Calu3 (cell line): Measurements from ENCODE around the gene PGRMC2. TPM values are rescaled to one million over a fixed set of nuclear protein-coding genes. Genes with fewer than 3 reads are reported as not detected.

Experiments used
- BruUV-seq: library from RNA; stranded (reverse); fragments of 400-500 nt; replicated peaks from 2 replicates; lab custom pipeline; 2021; lab: Mats Ljungman, UMichigan
- CTCF ChIA-PET: fragments of 300-600 bp; sonication (Branson Sonifier 250); formaldehyde crosslinking; loops from one replicate; lab custom pipeline; 2022; ENCODE audit warnings: antibody characterized with exemption; lab: Charles Lee
- DNase-seq: peaks from one replicate; pipeline ENCODE4 v3.0.0; 2022
- H3K27ac Mint-ChIP-seq: one replicate; pipeline ENCODE4 v1.8.0; 2022; ENCODE audit warnings: mixed read lengths; ENCODE audit not compliant: unreplicated experiment
- H3K27me3 Mint-ChIP-seq: one replicate; pipeline ENCODE4 v1.8.0; 2022; ENCODE audit warnings: mixed read lengths; ENCODE audit not compliant: unreplicated experiment
- H3K36me3 Mint-ChIP-seq: one replicate; pipeline ENCODE4 v1.8.0; 2022; ENCODE audit warnings: mild to moderate bottlenecking, moderate library complexity, mixed read lengths; ENCODE audit not compliant: insufficient read depth, unreplicated experiment
- H3K4me1 Mint-ChIP-seq: one replicate; pipeline ENCODE4 v1.8.0; 2022; ENCODE audit warnings: mild to moderate bottlenecking, low read depth, mixed read lengths; ENCODE audit not compliant: unreplicated experiment
- H3K4me3 Mint-ChIP-seq: one replicate; pipeline ENCODE4 v1.8.0; 2022; ENCODE audit warnings: mild to moderate bottlenecking, low read depth, moderate library complexity, mixed read lengths; ENCODE audit not compliant: unreplicated experiment
- H3K9me3 Mint-ChIP-seq: one replicate; pipeline ENCODE4 v1.8.0; 2022; ENCODE audit warnings: low read depth, mixed read lengths; ENCODE audit not compliant: unreplicated experiment
- intact Hi-C: fragments of 100-400 bp; cut with micrococcal nuclease; formaldehyde crosslinking; loops from one replicate; pipeline ENCODE4 v1.10.0; 2022; ENCODE audit not compliant: unreplicated experiment
- total RNA-seq: library from RNA; stranded (reverse); gene quantifications from 2 replicates; pipeline ENCODE4 v1.2.3, GENCODE V29; 2022
- TF ChIP-seq, protein P1 (sequence below): fragments of 200-600 bp; IDR thresholded peaks from one replicate; pipeline ENCODE4 v1.8.0; 2022; ENCODE audit warnings: antibody characterized with exemption; ENCODE audit not compliant: unreplicated experiment

Gene PGRMC2
- total RNA-seq, 1 experiment from 2014 or later = 54.5 TPM

DNA sequence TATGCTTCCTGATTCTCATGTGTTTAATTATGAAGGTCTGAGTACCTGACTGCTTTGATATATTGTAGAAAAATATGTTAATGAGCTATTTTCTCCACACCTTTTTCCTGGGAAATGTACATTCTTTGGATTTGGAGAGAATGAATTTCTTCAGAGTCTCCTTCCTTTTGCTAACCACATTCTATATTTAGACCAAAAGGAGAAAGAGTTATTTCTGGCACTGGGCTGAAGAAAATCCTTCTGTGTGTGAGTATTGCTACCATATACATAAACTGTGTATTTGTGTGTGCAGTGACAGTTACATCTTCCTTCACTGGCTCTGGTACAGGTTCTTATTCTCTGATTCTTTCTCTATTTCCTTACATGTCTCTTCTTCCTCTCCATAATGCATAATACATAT, 44.5 kb upstream of the PGRMC2 start:
- Mint-ChIP-seq H3K9me3 (no peaks in the 10 kb centered on the region), H3K27ac (no peak overlapping the region), H3K4me1 (no peaks in the 10 kb centered on the region), H3K27me3 (no peaks in the 10 kb centered on the region), H3K36me3 (no peaks in the 10 kb centered on the region), H3K4me3 (no peak overlapping the region)
- no peak for DNase-seq
- no TSS peak for BruUV-seq
- TF ChIP-seq, protein P1, sequence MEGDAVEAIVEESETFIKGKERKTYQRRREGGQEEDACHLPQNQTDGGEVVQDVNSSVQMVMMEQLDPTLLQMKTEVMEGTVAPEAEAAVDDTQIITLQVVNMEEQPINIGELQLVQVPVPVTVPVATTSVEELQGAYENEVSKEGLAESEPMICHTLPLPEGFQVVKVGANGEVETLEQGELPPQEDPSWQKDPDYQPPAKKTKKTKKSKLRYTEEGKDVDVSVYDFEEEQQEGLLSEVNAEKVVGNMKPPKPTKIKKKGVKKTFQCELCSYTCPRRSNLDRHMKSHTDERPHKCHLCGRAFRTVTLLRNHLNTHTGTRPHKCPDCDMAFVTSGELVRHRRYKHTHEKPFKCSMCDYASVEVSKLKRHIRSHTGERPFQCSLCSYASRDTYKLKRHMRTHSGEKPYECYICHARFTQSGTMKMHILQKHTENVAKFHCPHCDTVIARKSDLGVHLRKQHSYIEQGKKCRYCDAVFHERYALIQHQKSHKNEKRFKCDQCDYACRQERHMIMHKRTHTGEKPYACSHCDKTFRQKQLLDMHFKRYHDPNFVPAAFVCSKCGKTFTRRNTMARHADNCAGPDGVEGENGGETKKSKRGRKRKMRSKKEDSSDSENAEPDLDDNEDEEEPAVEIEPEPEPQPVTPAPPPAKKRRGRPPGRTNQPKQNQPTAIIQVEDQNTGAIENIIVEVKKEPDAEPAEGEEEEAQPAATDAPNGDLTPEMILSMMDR = no peak
- CTCF ChIA-PET = no interaction called here
- intact Hi-C loops = no loop called here

GRCh38 chr4:128329638-128330037, 42.0 kb upstream of the PGRMC2 start:
- Mint-ChIP-seq H3K4me1 (no peaks in the 10 kb centered on the region), H3K27ac (no peak overlapping the region), H3K27me3 (no peaks in the 10 kb centered on the region), H3K9me3 (no peaks in the 10 kb centered on the region), H3K4me3 (no peak overlapping the region), H3K36me3 (no peaks in the 10 kb centered on the region)
- no peak for DNase-seq
- intact Hi-C loops = no loop called here
- TF ChIP-seq, protein P1 = no peak
- CTCF ChIA-PET = no interaction called here
- no TSS peak for BruUV-seq

DNA sequence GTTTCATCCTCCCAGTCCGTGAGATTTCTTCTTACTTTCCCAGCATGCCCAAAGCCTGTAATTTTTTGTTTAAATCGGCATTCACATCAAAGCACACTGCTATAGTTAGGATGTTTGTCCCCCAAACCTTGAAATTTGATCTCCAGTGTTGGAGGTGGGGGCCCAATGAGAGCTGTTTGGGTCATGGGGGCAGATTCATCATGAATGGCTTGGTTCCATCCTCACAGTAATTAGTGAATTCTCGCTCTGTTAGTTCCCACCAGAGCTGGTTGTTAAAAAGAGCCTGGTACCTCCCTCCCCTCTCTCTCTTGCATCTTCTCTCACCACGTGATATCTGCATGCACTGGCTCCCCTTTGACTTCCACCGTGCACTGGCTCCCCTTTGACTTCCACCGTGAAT, 40.5 kb upstream of the PGRMC2 start:
- no peak for DNase-seq
- CTCF ChIA-PET = no interaction called here
- H3K4me1 Mint-ChIP-seq = no peaks in the 10 kb centered on the region
- H3K9me3 Mint-ChIP-seq = no peaks in the 10 kb centered on the region
- BruUV-seq = no TSS peak
- TF ChIP-seq, protein P1 = no peak
- H3K27ac Mint-ChIP-seq = no peak overlapping the region
- H3K4me3 Mint-ChIP-seq = no peak overlapping the region
- H3K27me3 Mint-ChIP-seq = no peaks in the 10 kb centered on the region
- intact Hi-C loops = no loop called here
- no peaks in the 10 kb centered on the region for H3K36me3 Mint-ChIP-seq

DNA sequence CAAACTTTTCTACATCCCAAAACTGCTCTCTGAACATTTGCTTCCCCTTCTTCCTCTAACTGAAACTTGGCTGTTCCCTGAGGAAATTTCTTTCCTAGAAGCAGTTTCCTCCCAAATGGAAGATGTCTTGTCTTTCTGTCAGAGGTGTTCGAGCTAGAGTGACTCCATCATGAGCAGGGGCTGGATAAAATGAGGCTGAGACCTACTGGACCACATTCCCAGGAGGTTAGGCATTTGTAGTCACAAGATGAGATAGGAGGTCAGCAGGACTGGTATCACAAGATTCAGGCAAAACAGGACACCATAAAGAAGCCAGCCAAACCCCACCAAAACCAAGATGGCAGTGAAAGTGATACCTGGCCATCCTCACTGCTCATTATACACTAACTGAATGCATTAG, 35.8 kb upstream of the PGRMC2 start:
- no peak for DNase-seq
- no peak overlapping the region for H3K27ac Mint-ChIP-seq
- CTCF ChIA-PET = no interaction called here
- H3K36me3 Mint-ChIP-seq = no peaks in the 10 kb centered on the region
- H3K27me3 Mint-ChIP-seq = no peaks in the 10 kb centered on the region
- no TSS peak for BruUV-seq
- TF ChIP-seq, protein P1 = no peak
- no peak overlapping the region for H3K4me3 Mint-ChIP-seq
- H3K4me1 Mint-ChIP-seq = no peaks in the 10 kb centered on the region
- intact Hi-C loops = no loop called here
- H3K9me3 Mint-ChIP-seq = no peaks in the 10 kb centered on the region
